GM18861 (cell line): ENCODE results near the gene TTBK2.
"Not testable (repeated sequence)": the region's sequence is repeated elsewhere in the genome, so short reads cannot be mapped to it uniquely, and the experiment has no call there.

ENCODE experiments used
- ATAC-seq: cut with Tn5 transposase; IDR thresholded peaks from one replicate; pipeline ENCODE4 v1.9.1; 2021; ENCODE audit not compliant: unreplicated experiment

Gene TTBK2

DNA sequence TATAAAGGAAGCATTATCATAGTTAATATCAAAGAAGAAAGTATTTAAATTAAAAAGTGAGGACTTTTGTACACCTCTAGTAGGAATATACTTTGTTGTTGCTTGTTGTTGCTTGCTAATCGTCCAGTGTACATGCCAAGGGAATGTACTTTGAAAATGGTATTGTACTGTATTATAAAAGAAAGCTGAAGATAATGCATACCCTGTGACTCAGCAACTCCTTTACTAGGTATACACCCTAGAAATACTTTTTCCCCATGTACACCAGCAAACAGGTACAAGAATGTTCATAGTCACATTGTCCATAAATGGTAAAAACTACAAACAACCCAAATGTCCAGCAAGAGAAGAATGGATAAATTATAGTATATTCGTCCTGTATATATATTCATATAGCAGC lies 12.0 kb downstream of the TTBK2 start:
- ATAC-seq, result no peak

DNA sequence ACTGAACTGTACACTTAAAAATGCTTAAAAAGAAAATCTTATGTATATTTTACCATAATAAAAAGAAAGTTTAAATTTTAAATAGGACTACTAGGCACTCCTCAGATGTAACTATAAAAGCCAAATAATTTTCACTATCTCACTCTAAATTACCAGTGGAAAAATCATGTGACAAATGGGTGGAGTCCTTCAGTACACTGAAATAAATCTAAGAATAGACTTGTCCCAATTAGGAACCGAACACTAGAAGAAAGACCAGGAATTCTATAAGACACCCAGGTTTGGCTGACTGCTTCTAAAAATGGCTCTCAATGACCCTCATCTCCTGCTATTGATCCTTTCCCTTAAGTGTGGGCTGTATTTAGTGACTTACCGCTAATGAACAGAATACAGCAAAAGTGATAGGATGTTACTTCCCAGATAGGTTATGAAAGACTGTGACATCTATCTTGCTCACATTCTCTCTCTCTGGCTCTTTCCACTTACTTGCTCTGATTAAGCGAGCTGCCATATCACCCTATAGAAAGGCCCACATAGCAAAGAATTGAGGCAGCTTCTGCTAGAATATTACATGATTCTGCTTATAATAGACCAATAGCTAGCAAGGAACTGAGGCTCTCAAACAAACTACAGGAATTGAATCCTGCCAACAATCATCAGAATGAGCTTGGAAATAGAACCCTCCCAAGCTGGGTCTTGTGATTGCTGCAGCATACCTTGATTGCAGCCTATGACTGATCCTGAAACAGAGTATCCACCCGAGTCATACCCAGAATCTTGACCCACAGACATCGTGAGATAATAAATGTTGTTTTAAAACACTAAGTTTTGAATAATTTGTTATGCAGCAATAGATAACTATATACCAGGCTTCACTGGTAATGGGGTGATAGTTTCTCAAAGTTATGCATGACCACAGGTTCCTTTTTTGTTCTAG lies 16.9 kb downstream of the TTBK2 start:
- ATAC-seq, result no peak

DNA sequence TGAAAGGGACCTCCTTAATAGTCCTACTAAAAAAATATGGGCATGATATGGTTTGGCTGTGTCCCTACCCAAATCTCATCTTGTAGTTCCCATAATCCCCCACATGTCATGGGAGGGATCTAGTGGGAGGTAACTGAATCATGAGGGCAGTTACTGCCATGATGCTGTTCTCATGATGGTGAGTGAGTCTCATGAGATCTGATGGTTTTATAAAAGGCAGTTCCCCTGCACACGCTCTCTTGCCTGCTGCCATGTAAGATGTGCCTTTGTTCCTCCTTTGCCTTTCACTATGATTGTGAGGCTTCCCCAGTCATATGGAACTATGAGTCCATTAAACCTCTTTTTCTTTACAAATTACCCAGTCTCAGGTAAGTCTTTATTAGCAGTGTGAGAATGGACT lies 26.7 kb downstream of the TTBK2 start:
- ATAC-seq, result not testable (repeated sequence)

DNA sequence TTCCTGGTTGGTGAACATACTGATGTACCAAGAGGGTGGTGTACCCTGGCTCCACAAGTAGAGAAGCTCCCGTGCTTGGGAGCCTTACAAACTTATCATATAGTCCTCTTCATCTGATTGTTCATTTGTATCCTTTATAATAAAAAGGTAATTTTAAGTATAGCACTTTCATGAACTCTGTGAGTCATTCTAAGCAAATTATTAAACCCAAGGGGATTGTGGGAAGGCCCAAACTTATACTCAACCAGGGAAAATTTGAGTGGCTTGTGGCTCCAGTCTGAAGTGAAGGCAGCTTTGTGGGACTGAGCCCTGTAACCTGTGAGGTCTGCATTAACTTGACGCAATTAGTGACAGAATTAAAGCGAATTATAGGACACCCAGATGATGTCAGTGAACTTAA lies 29.0 kb downstream of the TTBK2 start:
- no peak for ATAC-seq

DNA sequence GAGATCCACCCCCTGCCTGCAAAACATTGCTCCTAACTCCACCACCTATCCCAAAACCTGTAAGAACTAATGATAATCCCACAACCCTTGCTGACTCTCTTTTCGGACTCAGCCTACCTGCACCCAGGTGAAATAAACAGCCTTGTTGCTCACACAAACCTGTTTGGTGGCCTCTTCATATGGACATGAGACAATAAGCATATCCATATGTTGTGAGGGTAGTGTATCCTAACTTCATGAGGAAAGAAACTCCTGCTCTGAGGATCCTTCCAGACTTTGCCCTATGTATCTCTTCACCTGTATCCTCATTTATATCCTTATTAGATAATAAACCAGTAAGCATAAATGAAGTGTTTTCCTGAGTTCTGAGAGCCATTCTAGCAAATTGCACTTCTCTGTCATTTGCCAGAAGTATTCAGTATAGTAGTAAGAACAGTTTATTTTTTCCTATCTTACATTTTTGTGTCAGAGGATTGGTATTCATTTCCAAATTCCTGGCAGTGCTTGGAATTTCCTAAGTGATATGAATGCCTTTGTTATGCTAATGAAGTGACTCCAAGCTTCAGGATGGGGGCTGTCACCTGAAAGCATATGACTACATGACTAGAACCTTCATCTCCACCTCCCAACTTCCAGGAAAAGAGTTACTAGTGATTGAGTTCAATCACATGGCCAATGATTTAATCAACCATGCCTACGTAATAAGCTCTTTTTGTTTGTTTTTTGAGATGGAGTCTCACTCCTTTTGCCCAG lies 30.2 kb downstream of the TTBK2 start:
- no peak for ATAC-seq

DNA sequence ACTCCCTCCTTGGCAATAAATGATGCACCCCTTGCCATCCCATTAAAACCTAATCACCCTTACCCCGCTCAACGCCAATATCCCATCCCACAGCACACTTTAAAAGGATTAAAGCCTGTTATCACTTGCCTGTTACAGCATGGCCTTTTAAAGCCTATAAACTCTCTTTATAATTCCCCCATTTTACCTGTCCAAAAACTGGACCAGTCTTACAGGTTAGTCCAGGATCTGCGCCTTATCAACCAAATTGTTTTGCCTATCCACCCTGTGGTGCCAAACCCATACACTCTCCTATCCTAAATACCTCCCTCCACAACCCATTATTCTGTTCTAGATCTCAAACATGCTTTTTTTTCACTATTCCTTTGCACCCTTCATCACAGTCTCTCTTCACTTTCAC lies 33.2 kb downstream of the TTBK2 start:
- ATAC-seq, result not testable (repeated sequence)

DNA sequence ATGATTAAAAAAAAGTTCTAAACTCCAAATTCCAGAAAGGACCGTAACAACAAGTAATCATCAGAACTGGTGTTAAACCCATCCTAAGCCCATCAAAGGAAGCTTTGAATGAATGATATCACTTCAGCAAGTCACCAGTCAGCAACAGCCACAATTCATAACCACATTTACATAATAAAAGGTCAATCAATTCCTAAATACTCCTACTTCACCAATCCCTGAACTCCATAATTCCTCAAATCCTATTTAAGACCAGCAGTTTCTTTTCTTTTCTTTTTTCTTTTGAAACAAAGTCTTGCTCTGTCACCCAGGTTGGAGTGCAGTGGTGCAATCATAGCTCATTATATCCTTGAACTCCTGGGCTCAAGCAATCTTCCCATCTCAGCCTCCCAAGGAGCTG lies 40.5 kb downstream of the TTBK2 start:
- ATAC-seq, result no peak

DNA sequence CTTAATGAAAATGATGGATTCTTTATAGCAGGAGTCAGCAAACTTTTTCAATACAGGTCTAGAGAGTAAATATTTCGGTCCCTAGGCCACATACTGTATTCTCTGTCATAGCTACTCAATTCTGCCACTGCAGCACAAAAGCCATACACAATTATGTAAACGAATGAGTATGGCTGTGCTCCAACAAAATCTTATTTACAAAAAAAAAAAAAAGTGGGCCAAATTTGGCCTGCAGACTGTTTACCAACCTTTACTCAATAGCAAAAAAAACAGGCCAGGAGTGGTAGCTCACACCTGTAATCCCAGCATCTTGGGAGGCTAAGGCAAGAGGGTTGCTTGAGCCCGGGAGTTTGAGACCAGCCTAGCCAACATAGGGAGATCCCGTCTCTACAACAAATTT lies 41.1 kb downstream of the TTBK2 start:
- ATAC-seq, result no peak

DNA sequence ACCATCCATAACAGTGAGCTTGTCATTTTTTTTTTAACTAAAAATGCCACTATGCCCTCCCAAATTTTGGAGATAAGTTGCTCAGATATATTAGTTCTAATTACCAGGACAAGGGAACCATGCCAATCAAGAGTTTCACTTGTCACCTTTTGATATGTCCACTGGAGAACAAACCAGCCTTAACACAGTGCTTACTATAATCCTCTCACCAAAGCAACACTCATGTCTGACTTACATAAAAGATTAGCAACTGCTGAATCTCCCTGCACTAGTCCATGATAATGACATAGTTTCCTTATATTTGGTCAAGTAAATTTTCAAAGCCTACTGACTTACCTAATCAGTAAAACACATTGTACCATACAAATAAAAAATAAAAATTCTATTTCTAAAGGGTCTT lies 44.4 kb downstream of the TTBK2 start:
- ATAC-seq, result no peak

DNA sequence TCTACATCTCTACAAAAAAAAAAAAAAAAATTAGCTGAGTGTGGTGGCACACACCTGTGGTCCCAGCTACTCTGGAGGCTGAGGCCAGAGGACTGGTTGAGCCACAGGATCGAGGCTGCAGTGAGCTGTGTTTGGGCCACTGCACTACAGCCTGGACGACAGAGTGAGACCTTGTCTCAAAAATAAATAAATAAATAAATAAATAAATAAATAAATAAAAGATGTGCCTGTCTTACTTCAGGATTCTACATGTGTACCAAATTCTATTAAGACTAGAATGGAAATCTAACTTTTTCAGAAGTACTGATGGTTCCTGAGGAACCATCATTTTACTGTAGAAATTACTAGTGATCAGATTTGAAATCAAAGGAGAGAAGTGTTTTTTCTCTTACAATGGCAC lies 51.9 kb downstream of the TTBK2 start:
- no peak for ATAC-seq

DNA sequence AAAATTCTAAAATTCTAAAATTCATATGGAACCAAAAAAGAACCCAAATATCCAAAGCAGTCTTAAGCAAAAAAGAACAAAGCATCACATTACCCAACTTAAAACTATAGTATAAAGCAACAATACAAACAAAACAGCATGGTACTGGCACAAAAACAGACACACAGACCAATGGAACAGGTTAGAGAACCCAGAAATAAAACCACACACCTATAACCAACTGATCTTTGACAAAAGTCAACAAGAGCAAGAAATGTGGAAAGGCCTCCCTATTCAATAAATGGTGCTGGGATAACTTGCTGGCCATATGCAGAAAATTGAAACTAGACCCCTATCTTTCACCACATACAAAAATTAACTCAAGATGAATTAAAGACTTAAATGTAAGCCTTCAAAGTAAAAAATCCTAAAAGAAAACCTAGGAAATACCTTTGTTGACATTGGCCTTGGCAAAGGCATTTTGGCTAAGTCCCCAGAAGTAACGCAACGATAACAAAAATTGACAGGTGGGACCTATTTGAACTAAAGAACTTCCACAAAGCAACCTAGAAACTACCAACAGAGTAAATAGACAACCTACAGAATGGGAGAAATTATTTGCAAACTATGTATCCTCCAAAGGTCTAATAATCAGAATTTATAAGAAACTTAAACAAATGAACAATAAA lies 56.9 kb downstream of the TTBK2 start:
- ATAC-seq, result no peak

DNA sequence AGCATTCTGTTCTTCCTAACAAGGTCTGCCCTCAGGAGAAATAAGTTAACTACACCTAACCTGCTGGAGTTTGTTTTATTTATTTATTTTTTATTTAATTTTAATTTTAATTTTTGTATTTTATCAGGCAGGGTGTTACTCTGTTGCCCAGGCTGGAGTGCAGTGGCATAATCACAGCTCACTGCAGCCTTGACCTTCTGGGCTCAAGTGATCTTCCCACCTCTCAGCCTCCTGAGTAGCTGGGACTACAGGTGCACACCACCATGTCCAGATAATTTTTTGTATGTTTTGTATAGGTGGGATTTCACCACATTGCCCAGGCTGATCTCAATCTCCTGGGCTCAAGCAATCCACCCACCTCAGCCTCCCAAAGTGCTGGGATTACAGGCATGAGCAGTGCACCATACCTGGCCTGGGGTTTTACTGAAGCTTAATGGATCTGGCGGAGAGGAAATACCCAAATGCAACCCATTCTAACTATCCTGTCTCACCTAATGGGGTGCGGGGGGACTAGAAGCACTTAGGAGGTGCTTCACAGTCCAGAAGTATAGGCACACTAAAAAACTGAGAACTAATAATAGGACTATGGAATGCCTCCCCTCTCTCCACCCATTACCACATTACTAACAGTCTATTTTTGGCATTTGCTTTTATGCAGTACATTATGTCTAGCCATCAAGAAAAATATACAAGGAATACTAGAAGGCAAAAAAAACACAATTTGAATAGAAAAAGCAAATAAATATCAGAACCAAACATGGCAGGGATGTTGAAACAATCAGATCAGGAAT lies 61.4 kb downstream of the TTBK2 start:
- ATAC-seq, result no peak

DNA sequence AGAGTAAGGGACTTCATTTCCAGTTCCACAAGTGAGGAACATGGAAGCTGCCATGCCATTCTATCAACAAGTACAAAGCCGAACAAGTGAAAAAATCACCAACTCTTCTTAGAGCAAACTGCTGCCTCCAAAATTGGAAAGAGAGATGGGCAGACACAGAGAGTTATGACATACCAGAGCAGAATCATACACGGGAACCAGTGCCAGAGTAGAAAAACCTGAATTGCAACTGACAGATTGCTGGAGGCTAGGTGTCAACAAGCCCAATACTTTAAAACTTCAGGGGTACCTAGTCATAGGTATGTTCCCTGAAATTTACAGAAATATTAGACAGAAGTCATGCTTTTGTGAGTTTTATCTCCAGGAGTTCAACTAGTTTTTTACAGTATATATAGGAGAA lies 62.0 kb downstream of the TTBK2 start:
- no peak for ATAC-seq

DNA sequence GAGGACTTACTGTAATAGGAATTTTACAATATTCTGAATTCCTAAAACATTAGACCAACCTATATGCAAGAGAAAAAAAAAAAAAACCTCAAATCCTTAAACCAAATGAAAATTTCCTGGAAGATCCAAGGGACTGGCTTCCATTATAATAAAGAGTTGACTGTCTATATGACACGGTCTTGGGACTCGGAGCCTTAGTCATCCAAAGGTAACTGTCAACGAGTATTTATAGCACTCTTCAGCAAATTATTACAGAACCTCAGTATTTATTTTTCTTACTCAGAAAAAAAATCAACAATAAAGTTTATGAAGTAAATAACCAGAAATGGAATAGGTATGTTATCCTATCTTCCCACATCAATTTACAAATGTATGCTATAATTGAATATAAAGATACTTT lies 66.0 kb downstream of the TTBK2 start:
- ATAC-seq, result no peak

DNA sequence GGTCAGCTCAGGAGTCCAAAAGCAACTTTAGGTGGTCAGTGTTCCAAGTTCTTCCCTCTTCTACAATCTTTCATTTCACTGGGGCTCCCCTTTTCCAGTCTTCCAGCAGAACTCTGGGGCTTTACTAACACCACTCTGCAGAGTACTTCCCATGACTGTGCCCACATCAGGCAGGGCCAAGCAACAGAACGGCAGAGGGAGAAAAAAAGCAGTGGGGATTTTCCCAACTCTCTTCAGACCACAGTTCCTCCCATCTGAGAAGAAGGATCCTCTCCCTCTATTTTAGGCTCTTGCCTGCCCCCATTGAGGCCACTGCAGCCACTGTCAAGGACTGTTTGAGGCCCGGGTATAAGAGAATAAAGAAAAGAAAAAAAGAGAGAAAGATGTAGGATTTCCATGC lies 70.7 kb downstream of the TTBK2 start:
- ATAC-seq, result no peak

DNA sequence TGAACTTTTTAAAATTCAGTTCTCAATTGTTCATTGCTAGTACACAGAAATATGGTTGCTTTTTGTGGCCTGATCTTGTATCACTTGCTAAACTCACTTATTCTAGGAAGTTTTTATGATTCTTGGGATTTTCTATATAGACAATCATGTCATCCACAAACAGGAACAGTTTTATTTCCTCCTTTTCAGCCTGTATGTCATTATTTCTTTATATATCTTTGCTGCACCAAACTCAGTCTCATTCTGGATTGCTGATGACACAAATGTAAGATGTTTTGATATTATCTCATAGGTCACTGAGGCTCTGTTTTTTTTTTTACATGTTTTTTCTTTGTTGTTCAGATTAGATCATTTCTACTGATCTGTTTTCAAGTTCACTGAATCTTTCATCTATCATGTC lies 71.7 kb downstream of the TTBK2 start:
- no peak for ATAC-seq

DNA sequence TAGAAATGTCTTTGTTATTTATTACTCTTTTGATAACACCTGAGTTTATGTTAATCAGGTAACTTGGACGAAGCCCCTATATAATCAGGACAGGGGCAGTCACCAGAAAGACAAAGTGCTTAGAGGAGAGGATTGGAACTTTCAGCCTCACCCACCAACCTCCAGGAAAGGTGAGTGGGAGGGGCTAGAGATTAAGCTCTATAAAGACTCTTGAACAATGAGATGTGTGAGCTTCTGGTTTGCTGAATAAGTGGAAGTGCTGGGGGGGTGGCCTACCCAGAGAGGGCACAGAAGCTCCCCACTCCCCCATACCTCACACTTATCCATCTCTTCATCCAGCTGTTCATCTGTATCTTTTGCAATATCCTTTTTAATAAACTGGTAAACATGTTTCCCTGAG lies 73.9 kb downstream of the TTBK2 start:
- no peak for ATAC-seq

DNA sequence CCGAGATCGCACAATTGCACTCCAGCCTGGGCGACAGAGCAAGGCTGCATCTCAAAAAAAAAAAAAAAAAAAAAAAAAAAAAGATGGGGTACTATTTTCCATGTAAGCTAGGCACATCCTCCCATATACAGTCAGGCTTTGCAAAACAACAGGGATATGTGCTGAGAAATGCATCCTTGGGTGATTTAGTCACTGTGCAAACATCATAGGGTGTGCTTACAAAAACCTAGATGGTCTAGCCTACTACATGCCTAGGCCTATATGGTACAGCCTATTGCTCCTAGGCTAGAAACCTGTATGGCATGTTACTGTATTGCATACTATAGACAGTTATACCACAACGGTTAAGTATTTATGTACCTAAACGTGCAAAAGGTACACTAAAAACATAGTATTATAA lies 75.0 kb downstream of the TTBK2 start:
- no peak for ATAC-seq

DNA sequence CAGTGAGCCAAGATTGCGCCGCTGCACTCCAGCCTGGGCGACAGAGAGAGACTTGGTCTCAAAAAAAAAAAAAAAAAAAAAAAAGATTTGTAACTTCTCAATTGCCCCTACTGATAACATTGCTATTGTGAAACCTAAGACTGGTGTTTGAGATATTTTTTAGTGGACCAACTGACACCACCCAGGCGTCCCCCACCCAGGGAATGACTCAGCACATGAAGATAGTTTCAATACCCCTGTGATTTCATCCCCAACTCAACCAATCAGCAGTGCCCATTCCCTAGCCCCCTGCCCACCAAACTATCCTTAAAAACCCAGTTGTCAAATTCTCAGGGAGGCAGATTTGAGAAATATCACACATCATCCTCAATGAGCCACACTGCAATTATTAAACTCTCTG lies 76.9 kb downstream of the TTBK2 start:
- ATAC-seq, result no peak

DNA sequence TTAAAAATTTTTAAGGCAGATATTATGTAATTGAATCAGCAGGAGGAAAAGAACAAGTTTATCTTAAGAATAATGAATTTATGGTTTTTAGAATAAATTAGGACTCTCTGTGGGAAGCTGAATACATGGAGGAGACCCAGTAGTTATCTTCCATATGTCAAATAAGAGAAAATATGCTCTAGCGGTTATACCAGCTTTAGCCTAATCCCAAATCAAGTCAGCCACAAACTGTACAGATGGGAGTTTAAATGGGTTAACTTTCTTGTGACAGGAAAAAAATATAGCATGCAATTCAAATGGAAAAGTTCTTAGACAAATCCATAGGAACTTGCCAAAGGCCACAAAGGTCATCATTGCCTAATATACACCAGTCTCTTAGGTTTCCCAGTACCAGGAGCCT lies 84.3 kb downstream of the TTBK2 start:
- ATAC-seq, result no peak

DNA sequence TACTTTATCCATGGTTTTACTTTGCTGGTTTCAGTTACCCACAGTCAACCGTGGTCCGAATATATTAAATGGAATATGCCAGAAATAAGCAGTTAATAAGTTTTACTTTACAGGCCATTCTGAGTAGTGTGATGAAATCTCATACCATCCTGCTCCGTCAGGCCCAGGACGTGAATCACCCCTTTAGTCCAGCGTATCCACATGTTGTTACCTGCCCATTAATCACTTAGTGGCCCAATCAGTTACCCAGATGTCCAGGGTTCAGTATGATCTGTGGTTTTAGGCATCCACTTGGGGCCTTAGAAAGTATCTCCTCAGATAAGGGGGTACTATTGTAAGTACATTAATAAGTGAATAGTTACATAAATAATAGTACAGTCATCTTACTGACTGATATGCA lies 88.0 kb downstream of the TTBK2 start:
- no peak for ATAC-seq
